ENCODE data around the gene ZNF460. TPM values are rescaled to one million over a fixed set of nuclear protein-coding genes. Genes with fewer than 3 reads are reported as not detected.

Gene ZNF460
- total RNA-seq, 1 experiment from 2014 or later, result 29.1 TPM

- in situ Hi-C loops (cut with HindIII; ENCODE audit: low sequenced_read_pairs), result no loop called here
These were observed 44.7 kb downstream of the ZNF460 start for GRCh38 chr19:57324992-57325391.

GRCh38 chr19:57327993-57328392 lies 47.7 kb downstream of the ZNF460 start:
- in situ Hi-C loops (cut with HindIII; ENCODE audit: low sequenced_read_pairs), result no loop called here
- no peak for DNase-seq (ENCODE audit: low spot score)

More at GRCh38 chr19:57324992-57325391, 44.7 kb downstream of the ZNF460 start:
- no peak for DNase-seq (ENCODE audit: low spot score)

GRCh38 chr19:57334191-57334590 lies 53.9 kb downstream of the ZNF460 start:
- in situ Hi-C loops (cut with HindIII; ENCODE audit: low sequenced_read_pairs), result no loop called here
- DNase-seq (ENCODE audit: low spot score), result no peak

- no peak for DNase-seq (ENCODE audit: low spot score)
- in situ Hi-C loops (cut with HindIII; ENCODE audit: low sequenced_read_pairs), result no loop called here
These were observed 58.6 kb downstream of the ZNF460 start for GRCh38 chr19:57338877-57339276.

GRCh38 chr19:57342582-57342981 lies 62.3 kb downstream of the ZNF460 start:
- no peak for DNase-seq (ENCODE audit: low spot score)
- in situ Hi-C loops (cut with HindIII; ENCODE audit: low sequenced_read_pairs), result no loop called here

Other genes with a start within 250 kb of the ZNF460 start
- gene USP29, start 160.5 kb upstream of the ZNF460 start, total RNA-seq (2014; rRNA removed; shearing (Covaris generic)), result 0.20 TPM in 1 of 2 replicates, not detected in the other
- gene ZIM3, start 135.3 kb upstream of the ZNF460 start, total RNA-seq (2014; rRNA removed; shearing (Covaris generic)), result not detected in 2 replicates
- gene DUXA, start 113.0 kb upstream of the ZNF460 start, total RNA-seq (2014; rRNA removed; shearing (Covaris generic)), result 2.6 TPM in 1 of 2 replicates, not detected in the other
- gene ZNF264, start 89.0 kb upstream of the ZNF460 start, total RNA-seq (2014; rRNA removed; shearing (Covaris generic)), result 12.3 and 23.2 TPM in 2 replicates
- gene AURKC, start 49.5 kb upstream of the ZNF460 start, total RNA-seq (2014; rRNA removed; shearing (Covaris generic)), result not detected in 2 replicates
- 8.8 and 9.2 TPM in 2 replicates for gene ZNF805, start 39.9 kb upstream of the ZNF460 start, total RNA-seq (2014; rRNA removed; shearing (Covaris generic))
- gene ZNF543, start 40.0 kb downstream of the ZNF460 start, total RNA-seq (2014; rRNA removed; shearing (Covaris generic)), result 6.4 and 9.6 TPM in 2 replicates
- 9.2 and 9.5 TPM in 2 replicates for gene ZNF304, start 70.8 kb downstream of the ZNF460 start, total RNA-seq (2014; rRNA removed; shearing (Covaris generic))
- 18.6 and 19.0 TPM in 2 replicates for gene TRAPPC2B, start 83.1 kb downstream of the ZNF460 start, total RNA-seq (2014; rRNA removed; shearing (Covaris generic))
- 0.68 and 1.7 TPM in 2 replicates for gene ZNF547, start 83.1 kb downstream of the ZNF460 start, total RNA-seq (2014; rRNA removed; shearing (Covaris generic))
- gene ZNF548, start 109.4 kb downstream of the ZNF460 start, total RNA-seq (2014; rRNA removed; shearing (Covaris generic)), result 4.1 and 6.0 TPM in 2 replicates
- 7.1 and 10.4 TPM in 2 replicates for gene ZNF17, start 130.7 kb downstream of the ZNF460 start, total RNA-seq (2014; rRNA removed; shearing (Covaris generic))
- gene ZNF749, start 154.8 kb downstream of the ZNF460 start, total RNA-seq (2014; rRNA removed; shearing (Covaris generic)), result 6.6 and 16.3 TPM in 2 replicates
- not detected in 2 replicates for gene VN1R1, start 176.7 kb downstream of the ZNF460 start, total RNA-seq (2014; rRNA removed; shearing (Covaris generic))
- 3.3 and 9.1 TPM in 2 replicates for gene ZNF772, start 197.1 kb downstream of the ZNF460 start, total RNA-seq (2014; rRNA removed; shearing (Covaris generic))
- 4.9 and 9.2 TPM in 2 replicates for gene ZNF419, start 207.3 kb downstream of the ZNF460 start, total RNA-seq (2014; rRNA removed; shearing (Covaris generic))
- 3.8 and 11.8 TPM in 2 replicates for gene ZNF773, start 219.5 kb downstream of the ZNF460 start, total RNA-seq (2014; rRNA removed; shearing (Covaris generic))
- 2.6 and 3.9 TPM in 2 replicates for gene ZNF549, start 246.9 kb downstream of the ZNF460 start, total RNA-seq (2014; rRNA removed; shearing (Covaris generic))